Endothelial cell of umbilical vein (primary cell): ENCODE measurements around the gene RAB27B. TPM values are rescaled to one million over a fixed set of nuclear protein-coding genes. Genes with fewer than 3 reads are reported as not detected.

Source experiments
- BruUV-seq: library from RNA; stranded (reverse); fragments of 400-500 nt; replicated peaks from 2 replicates; lab custom pipeline; 2021; lab: Mats Ljungman, UMichigan
- CTCF ChIA-PET: fragments of 300-600, 350-600 bp; sonication (Branson Sonifier 250); formaldehyde crosslinking; loops from one replicate; lab custom pipeline; 2021; ENCODE audit warnings: antibody characterized with exemption, inconsistent platforms; lab: Charles Lee
- POLR2A ChIA-PET: fragments of 300-600, 350-600 bp; sonication (Branson Sonifier 250); formaldehyde crosslinking; loops from one replicate; lab custom pipeline; 2021; ENCODE audit warnings: antibody characterized with exemption, inconsistent platforms; lab: Charles Lee
- DNase-seq: peaks from one replicate; pipeline ENCODE4 v3.0.0-alpha.2; 2011; ENCODE audit warnings: low read depth, low spot score
- FAIRE-seq: peaks from 2 replicates; lab custom pipeline; 2011; peaks lifted over from hg19 to GRCh38; lab: Jason Lieb, UNC
- H2AFZ ChIP-seq: 2 replicates; pipeline ENCODE4 v1.6.0; 2012; ENCODE audit warnings: low read depth, low read length, control low read depth, inconsistent platforms
- H3K27ac ChIP-seq: 2 replicates; pipeline ENCODE4 v1.5.1; 2011; ENCODE audit warnings: low read depth, mild to moderate bottlenecking, control low read depth, low read length, moderate library complexity; ENCODE audit not compliant: insufficient read depth
- H3K27me3 ChIP-seq, 2 experiments: 2 replicates each; pipeline versions ENCODE4 v1.6.0 to v1.6.1; 2011; ENCODE audit warnings: low read length in 2 of 2, mixed read lengths in 1 of 2; ENCODE audit not compliant: control insufficient read depth in 2 of 2, insufficient read depth in 2 of 2
- H3K36me3 ChIP-seq, 2 experiments: 2 replicates in 1 of 2; 3 replicates in 1 of 2; pipeline ENCODE4 v1.5.1; 2011; ENCODE audit warnings: low read length in 2 of 2, mild to moderate bottlenecking in 1 of 2, moderate library complexity in 1 of 2; ENCODE audit not compliant: control insufficient read depth in 2 of 2, insufficient read depth in 2 of 2; ENCODE audit errors: extremely low read depth in 1 of 2
- H3K4me1 ChIP-seq: 3 replicates; pipeline ENCODE4 v1.5.1; 2011; ENCODE audit warnings: mild to moderate bottlenecking, low read length; ENCODE audit not compliant: control insufficient read depth, insufficient read depth; ENCODE audit errors: extremely low read depth
- H3K4me2 ChIP-seq: 2 replicates; pipeline ENCODE4 v1.6.1; 2011; ENCODE audit warnings: low read length, control low read depth, mixed read lengths; ENCODE audit not compliant: insufficient read depth
- H3K4me3 ChIP-seq, 3 experiments: fragments of 200-600 bp in 1 of 3; sonication (generic), shearing (Covaris generic) in 1 of 3; replicated peaks in 1 of 3; 2 replicates each; pipeline ENCODE4 v1.5.1; 2011 to 2016; ENCODE audit warnings: control low read depth in 3 of 3, low read length in 3 of 3, mild to moderate bottlenecking in 2 of 3, inconsistent platforms in 1 of 3, low read depth in 1 of 3, moderate library complexity in 1 of 3; ENCODE audit not compliant: insufficient read depth in 1 of 3
- H3K79me2 ChIP-seq: 2 replicates; pipeline ENCODE4 v1.6.0; 2012; ENCODE audit warnings: low read length, inconsistent platforms; ENCODE audit not compliant: control insufficient read depth, insufficient read depth
- H3K9ac ChIP-seq: replicated peaks from 2 replicates; pipeline ENCODE3; 2011; ENCODE audit warnings: low read length, control low read depth; ENCODE audit not compliant: insufficient read depth; ENCODE audit errors: extremely low read depth
- H3K9me1 ChIP-seq: replicated peaks from 3 replicates; pipeline ENCODE4 v1.6.0; 2011; ENCODE audit warnings: mild to moderate bottlenecking, low read length; ENCODE audit not compliant: control insufficient read depth, insufficient read depth; ENCODE audit errors: extremely low read depth
- H3K9me3 ChIP-seq: replicated peaks from 2 replicates; pipeline ENCODE4 v1.5.1; 2012; ENCODE audit warnings: low read length, inconsistent platforms; ENCODE audit not compliant: control insufficient read depth, insufficient read depth
- H4K20me1 ChIP-seq: replicated peaks from 2 replicates; pipeline ENCODE3; 2011; ENCODE audit warnings: mild to moderate bottlenecking, low read length; ENCODE audit not compliant: control insufficient read depth, insufficient read depth; ENCODE audit errors: extremely low read depth
- CTCF ChIP-seq, 2 donors: IDR thresholded peaks; 1 replicate in 1 of 2; 2 replicates in 1 of 2; pipeline ENCODE4 v1.5.1; 2011; ENCODE audit warnings: low read length in 2 of 2, mild to moderate bottlenecking in 2 of 2, moderate library complexity in 2 of 2, control low read depth in 1 of 2, inconsistent platforms in 1 of 2, low read depth in 1 of 2; ENCODE audit not compliant: insufficient read depth in 1 of 2; ENCODE audit errors: extremely low read depth in 1 of 2
- EZH2 ChIP-seq: IDR thresholded peaks from 2 replicates; pipeline ENCODE4 v1.6.1; 2012; ENCODE audit warnings: borderline replicate concordance, low read depth, mild to moderate bottlenecking, moderate library complexity, low read length, inconsistent platforms; ENCODE audit not compliant: severe bottlenecking
- FOS ChIP-seq: IDR thresholded peaks from 2 replicates; pipeline ENCODE4 v1.6.1; 2011; ENCODE audit warnings: mild to moderate bottlenecking, low read length, moderate library complexity, borderline replicate concordance; ENCODE audit not compliant: insufficient read depth
- GATA2 ChIP-seq: IDR thresholded peaks from 2 replicates; pipeline ENCODE4 v1.7.0; 2011; ENCODE audit warnings: low read depth, mild to moderate bottlenecking, moderate library complexity, mixed read lengths, low read length; ENCODE audit not compliant: insufficient read length, insufficient read depth
- JUN ChIP-seq: IDR thresholded peaks from 2 replicates; pipeline ENCODE4 v1.6.1; 2011; ENCODE audit warnings: borderline replicate concordance, low read depth; ENCODE audit not compliant: insufficient read length, insufficient read depth
- MAX ChIP-seq: IDR thresholded peaks from 2 replicates; pipeline ENCODE4 v1.6.1; 2011; ENCODE audit not compliant: insufficient read depth, insufficient read length
- MYC ChIP-seq: IDR thresholded peaks from one replicate; pipeline ENCODE4 v1.6.1; 2011; ENCODE audit warnings: mild to moderate bottlenecking, low read depth, low read length
- POLR2A ChIP-seq: IDR thresholded peaks from 2 replicates; pipeline ENCODE4 v1.6.1; 2012; ENCODE audit warnings: low read depth, mild to moderate bottlenecking, control low read depth, low read length
- POLR2AphosphoS5 ChIP-seq: IDR thresholded peaks from 2 replicates; pipeline ENCODE4 v1.6.1; 2012; ENCODE audit warnings: low read depth, mild to moderate bottlenecking, control low read depth, low read length, moderate library complexity; ENCODE audit not compliant: insufficient read depth
- dilution Hi-C: fragments of 300-500 bp; cut with MboI; formaldehyde crosslinking; loops from one replicate; pipeline ENCODE4 v1.15.0; 2019; ENCODE audit warnings: low sequenced_read_pairs; ENCODE audit not compliant: extremely low pct_ligation_motif_present
- intact Hi-C: fragments of 100-400 bp; cut with micrococcal nuclease; formaldehyde crosslinking; loops from one replicate; pipeline ENCODE4 v1.10.0; 2022
- polyA plus RNA-seq, 4 experiments: library from polyadenylated mRNA; depleted of rRNA in 3 of 4; stranded (reverse) in 3 of 4; unstranded in 1 of 4; fragments of >200 nt; gene quantifications; 2 replicates each; pipeline versions ENCODE4 v1.2.1 to v1.2.3, GENCODE V29; 2011 to 2012; ENCODE audit warnings: missing spikeins in 1 of 4
- total RNA-seq: library from RNA; stranded (reverse); gene quantifications from 2 replicates; pipeline ENCODE4 v1.2.3, GENCODE V29; 2021

Gene RAB27B
- total and polyA plus RNA-seq, 2 donors (not counting 3 experiments of a cell fraction or from before 2014, with no cell fraction given) = not detected

DNA sequence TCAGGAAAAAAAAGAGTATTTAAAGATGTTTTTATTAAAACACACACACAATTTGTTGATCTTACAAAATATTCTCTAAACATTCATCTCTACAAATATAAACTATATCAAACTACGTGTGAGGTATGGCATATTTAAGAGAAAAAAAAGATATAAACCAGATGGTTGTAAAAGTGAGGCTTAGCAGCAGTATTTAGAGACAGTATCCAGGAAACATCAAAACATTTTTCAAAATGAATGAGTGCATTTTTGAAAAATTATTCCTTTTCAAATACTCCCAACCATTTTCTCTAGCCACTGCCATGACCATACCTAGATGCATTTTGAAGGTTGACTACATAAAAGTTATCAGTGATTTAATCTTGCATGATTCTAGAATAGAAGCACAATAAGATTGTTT, 38.2 kb upstream of the RAB27B start:
- dilution Hi-C loops = no loop called here
- H2AFZ ChIP-seq = no peak overlapping the region
- intact Hi-C loops = no loop called here
- CTCF ChIA-PET = interaction anchor here (1.3 kb wide), 1 partner anchor 12 kb away, joined by 3 read pairs; no protein-coding TSS in a partner anchor
- no peaks in the 10 kb centered on the region for H3K9me3 ChIP-seq
- BruUV-seq = no TSS peak
- no peak overlapping the region for H3K4me3 ChIP-seq
- no peak for TF ChIP-seq CTCF (IDR thresholded peaks at IDR 0.05; ENCODE audit: extremely low read depth in 1 of 2, insufficient read depth in 1 of 2, low read depth in 1 of 2, low read length in 2 of 2)
- TF ChIP-seq POLR2AphosphoS5 = no peak
- no peak for TF ChIP-seq MYC
- TF ChIP-seq POLR2A = no peak
- no peaks in the 10 kb centered on the region for H3K36me3 ChIP-seq
- no peaks in the 10 kb centered on the region for H3K79me2 ChIP-seq
- H3K4me2 ChIP-seq = no peak overlapping the region
- FAIRE-seq = no peak
- DNase-seq = no peak
- POLR2A ChIA-PET = no interaction called here
- no peaks in the 10 kb centered on the region for H3K27me3 ChIP-seq
- H3K9me1 ChIP-seq = no peaks in the 10 kb centered on the region
- H3K9ac ChIP-seq = no peak overlapping the region
- H3K27ac ChIP-seq = no peak overlapping the region
- no peaks in the 10 kb centered on the region for H4K20me1 ChIP-seq
- H3K4me1 ChIP-seq = no peaks in the 10 kb centered on the region

- H3K9me1 ChIP-seq = no peaks in the 10 kb centered on the region
- no peak overlapping the region for H3K4me3 ChIP-seq
- dilution Hi-C loops (no loop called here), intact Hi-C loops (no loop called here)
- H3K27ac ChIP-seq = no peak overlapping the region
- H2AFZ ChIP-seq = no peak overlapping the region
- no peak overlapping the region for H3K4me2 ChIP-seq
- no peaks in the 10 kb centered on the region for H3K36me3 ChIP-seq
- ChIA-PET POLR2A (no interaction called here), CTCF (interaction anchor here (1.2 kb wide), 1 partner anchor 17 kb away, joined by 3 read pairs; no protein-coding TSS in a partner anchor)
- no peaks in the 10 kb centered on the region for H3K79me2 ChIP-seq
- DNase-seq (no peak), FAIRE-seq (no peak)
- BruUV-seq = no TSS peak
- no peak for TF ChIP-seq EZH2
- no peak for TF ChIP-seq CTCF (IDR thresholded peaks at IDR 0.05; ENCODE audit: extremely low read depth in 1 of 2, insufficient read depth in 1 of 2, low read depth in 1 of 2, low read length in 2 of 2)
- TF ChIP-seq FOS = no peak
- no peak for TF ChIP-seq MAX
- TF ChIP-seq MYC = no peak
- TF ChIP-seq POLR2A = no peak
- TF ChIP-seq JUN = no peak
- TF ChIP-seq GATA2 = no peak
- TF ChIP-seq POLR2AphosphoS5 = no peak
- no peaks in the 10 kb centered on the region for H3K4me1 ChIP-seq
- H4K20me1 ChIP-seq = no peaks in the 10 kb centered on the region
- no peak overlapping the region for H3K9ac ChIP-seq
- H3K27me3 ChIP-seq = no peaks in the 10 kb centered on the region
- H3K9me3 ChIP-seq = no peaks in the 10 kb centered on the region
These were observed 36.6 kb upstream of the RAB27B start for GRCh38 chr18:54791657-54792056.
